PC-3 (cell line): Measurements from ENCODE around the gene STK4.

Experiments used
- EZH2 ChIP-seq: fragments of 300-600 bp; sonication (generic); IDR thresholded peaks from one replicate; pipeline ENCODE4 v1.6.1; 2017; ENCODE audit warnings: antibody characterized with exemption, mild to moderate bottlenecking, low read length; ENCODE audit not compliant: unreplicated experiment
- TF ChIP-seq, protein P1 (sequence below): fragments of 300-600 bp; sonication (generic); conservative IDR thresholded peaks from 2 replicates; pipeline ENCODE4 v1.5.1; 2017; ENCODE audit warnings: antibody characterized with exemption, low read depth, mild to moderate bottlenecking, low read length

DNA sequence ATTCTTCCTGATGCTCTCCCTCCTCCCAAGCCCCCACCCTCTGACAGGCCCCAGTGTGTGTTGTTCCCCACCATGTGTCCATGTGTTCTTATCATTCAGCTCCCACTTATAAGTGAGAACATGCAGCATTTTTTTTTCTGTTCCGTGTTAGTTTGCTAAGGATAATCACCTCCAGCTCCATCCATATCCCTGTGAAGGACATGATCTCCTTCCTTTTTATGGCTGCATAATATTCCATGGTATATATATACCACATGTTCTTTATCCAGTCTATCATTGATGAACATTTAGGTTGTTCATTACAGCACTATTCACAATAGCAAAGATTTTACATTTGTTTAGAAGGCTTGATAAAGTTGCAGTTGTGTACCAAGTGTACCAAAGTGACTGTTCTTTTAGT, 76.7 kb downstream of the STK4 start:
- TF ChIP-seq, protein P1, sequence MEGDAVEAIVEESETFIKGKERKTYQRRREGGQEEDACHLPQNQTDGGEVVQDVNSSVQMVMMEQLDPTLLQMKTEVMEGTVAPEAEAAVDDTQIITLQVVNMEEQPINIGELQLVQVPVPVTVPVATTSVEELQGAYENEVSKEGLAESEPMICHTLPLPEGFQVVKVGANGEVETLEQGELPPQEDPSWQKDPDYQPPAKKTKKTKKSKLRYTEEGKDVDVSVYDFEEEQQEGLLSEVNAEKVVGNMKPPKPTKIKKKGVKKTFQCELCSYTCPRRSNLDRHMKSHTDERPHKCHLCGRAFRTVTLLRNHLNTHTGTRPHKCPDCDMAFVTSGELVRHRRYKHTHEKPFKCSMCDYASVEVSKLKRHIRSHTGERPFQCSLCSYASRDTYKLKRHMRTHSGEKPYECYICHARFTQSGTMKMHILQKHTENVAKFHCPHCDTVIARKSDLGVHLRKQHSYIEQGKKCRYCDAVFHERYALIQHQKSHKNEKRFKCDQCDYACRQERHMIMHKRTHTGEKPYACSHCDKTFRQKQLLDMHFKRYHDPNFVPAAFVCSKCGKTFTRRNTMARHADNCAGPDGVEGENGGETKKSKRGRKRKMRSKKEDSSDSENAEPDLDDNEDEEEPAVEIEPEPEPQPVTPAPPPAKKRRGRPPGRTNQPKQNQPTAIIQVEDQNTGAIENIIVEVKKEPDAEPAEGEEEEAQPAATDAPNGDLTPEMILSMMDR, result no peak
- no peak for TF ChIP-seq EZH2
